Umbilical cord (tissue), 2 donors: Measurements from ENCODE around the gene COMP. TPM values are rescaled to one million over a fixed set of nuclear protein-coding genes. Genes with fewer than 3 reads are reported as not detected.

Experiments
- DNase-seq: peaks from one replicate; pipeline ENCODE4 v3.0.0-alpha.2; 2015; ENCODE audit warnings: low spot score
- total RNA-seq: library from RNA; depleted of rRNA; stranded (reverse); fragments of >200 nt; gene quantifications from one replicate; pipeline ENCODE4 v1.2.3, GENCODE V29; 2014; ENCODE audit warnings: low replicate concordance; ENCODE audit not compliant: insufficient read depth

COMP gene
- total RNA-seq, 1 donor from 2014 or later = 162 TPM

DNA sequence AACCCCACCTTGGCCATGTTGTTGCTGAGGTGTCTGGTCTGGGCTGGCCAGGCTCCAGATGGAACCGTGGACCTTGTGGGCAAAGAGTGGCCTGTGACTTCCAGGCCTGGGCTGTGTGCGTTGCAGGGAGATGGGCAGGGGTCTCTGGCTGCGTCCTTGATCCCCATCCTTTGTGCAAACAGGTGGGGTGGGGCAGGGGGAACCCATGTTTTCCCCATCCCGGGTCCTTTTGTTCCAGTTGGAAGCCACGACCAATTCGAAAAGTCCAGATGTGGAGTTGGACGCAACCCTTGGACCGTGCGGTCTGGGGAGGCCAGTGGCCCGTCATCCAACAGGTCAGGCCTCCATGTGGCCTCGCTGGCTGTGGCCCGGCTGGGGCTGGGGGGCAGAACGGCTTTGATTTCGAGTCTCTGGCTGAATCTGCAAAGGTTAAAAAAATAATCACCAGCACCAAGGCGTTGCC, 13.1 kb upstream of the COMP start:
- DNase-seq = no peak

DNA sequence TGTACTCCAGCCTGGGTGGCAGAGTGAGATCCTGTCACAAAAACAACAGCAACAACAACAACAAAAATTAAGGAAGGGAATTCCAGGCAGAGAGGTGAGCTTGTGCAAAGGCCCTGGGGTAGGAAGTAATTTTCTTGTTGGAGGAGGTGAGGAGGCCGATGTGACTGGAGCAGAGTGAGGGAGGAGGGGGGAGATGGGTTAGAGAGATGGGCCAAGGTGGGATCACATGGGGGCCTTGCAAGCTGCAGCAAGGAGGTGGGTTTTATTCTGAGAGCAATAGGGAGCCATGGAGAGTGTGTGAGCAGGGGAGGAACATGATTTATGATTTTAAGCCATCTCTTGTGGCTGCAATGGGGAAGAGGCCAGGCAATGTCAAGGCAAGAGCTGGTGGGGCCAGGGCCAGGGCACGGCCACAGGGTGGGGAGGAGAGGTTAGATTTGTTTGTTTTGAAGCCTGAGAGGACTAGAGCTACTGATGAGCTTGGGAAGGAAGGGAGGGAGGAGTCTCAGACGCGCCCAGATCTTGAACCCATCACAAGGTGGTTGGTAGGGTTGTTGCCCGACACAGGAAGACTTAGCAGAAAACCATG, 12.5 kb upstream of the COMP start:
- DNase-seq = no peak

DNA sequence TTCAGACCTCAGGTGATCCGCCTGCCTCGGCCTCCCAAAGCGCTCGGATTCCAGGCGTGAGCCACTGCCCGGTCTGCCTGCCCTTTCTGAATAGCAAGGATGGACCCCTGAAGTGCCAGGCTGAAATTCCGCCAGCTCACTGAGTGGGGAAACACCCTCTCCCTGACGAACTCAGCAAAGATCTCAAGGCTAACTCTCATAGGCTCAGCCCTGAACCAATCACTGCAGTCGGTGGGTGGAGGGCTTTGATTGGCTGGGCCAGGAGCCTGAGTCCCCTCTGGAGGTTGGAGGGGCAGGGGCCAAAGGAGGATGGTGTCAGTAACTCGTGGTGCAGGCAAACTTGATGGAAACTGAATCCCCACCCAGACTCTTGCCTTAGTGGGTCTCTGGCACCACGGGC, 11.2 kb upstream of the COMP start:
- no peak for DNase-seq

DNA sequence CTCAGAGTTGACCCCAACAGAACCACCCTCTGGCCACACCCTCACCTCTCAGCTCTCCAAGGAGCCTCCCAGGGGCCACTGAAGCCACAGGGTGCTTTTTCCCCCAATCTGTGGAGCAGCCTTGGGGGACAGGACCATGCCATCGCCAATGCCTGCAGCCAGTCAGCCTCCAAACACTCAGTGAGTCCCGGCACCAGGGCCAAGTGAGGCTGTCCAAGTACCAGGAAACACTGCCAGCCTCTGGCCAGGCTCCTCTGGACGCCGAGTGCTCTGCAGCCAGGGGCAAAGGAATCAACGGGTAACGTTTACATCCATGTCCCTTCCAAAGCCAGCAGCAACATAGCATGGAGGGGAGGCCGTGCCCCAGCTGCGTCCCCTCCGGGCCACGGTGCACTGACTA, 9.5 kb upstream of the COMP start:
- DNase-seq = no peak

DNA sequence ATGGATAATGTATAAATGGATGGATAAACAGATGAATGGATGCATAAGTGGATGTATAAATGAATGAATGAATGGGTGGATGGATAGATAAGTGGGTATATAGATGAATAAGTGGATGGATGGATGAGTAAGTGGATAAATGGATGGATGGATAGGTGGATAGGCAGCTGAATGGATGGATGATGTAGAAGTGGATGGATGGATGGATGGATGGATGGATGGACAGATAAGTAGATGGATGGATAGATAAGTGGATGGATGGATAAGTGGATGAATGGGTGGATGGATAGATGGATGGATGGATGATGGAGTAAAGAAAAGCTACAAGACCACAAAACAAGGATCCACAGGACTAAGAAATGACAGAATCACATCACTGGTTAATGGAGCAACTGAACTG, 9.0 kb upstream of the COMP start:
- no peak for DNase-seq

DNA sequence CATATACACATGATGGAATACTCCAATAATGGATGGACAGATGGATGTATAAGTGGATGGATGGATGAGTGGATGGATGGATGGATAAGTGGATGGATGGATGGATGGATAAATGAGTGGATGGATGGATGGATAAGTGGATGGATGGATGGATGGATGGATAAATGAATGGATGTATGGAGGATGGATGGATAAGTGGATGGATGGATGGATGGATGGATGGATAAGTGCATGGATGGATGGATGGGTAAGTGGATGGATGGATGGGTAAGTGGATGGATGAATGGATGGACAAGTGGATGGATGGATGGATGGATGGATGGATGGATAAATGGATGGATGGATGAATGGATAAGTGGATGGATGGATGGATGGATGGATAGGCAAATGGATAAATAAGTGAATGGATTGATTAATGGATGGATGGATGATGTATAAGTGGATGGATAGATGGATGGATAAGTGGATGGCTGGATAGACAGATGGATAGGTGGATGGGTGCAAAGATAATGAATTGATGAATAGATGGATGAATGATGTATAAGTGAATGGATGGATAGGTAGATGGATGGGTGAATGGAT, 8.4 kb upstream of the COMP start:
- no peak for DNase-seq

DNA sequence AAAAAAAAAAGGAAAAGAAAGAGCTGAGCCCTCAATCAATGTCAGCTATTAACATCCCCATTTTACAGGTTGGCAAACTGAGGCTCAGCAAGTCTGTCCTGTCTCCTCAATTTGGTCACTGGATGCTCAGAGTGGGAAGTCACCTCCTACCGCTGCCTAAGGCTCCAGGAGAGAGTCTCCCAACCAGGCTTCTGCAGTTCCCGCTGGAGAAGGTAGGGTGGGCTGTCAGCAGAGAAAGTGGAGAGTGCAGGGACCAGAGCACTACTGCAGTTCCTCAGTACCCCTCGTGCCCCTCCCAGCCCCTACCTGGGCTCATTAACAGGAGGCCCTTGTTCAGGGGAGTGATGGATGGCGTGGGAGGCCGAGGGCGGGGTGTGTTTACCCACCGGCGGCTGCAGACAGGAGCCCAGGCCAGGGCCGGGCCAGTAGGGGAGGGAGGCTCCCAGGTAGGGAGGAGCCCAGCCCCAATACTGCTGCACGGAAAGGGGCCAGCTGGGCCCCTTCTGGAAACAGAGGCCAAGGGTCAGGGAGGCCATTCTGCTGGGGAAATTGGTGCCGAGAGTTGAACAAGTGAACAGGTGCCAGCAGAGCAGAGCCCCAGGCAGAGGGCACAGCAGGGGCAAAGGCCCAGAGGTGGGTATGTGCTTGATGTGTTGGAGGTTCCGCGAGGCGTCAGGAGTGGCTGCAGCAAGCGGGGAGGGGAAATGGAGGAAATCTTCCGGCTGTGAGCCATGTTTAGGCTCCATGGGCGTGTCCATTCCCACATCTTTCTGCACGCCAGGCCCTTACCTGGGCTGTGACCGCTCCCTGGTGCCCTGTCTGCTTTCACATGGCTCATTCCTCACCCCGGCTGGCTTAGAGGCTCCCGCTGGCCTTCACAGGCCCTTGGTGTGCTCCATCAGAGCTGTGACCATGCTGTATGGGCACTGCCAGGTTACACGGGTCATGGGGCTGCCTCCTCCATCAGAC, 7.6 kb upstream of the COMP start:
- no peak for DNase-seq

DNA sequence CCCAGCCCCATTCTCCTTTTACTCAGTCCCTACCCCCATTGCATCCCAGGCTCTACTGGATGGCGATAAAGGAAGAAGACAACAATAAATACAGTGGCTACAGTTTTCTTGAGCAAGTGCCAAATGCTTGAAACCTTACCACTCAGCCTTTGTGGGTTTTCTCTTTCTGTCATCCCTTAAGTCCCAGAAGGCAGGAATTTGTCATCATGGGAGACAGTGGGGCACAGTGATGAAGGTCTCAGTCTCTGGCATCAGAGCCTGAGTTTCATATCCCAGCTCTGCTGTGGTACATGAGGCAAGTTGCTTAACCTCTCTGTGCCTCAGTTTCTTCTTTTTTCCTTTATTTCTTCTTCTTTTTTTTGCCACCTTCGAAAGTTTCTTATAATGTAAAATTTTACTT, 5.1 kb upstream of the COMP start:
- no peak for DNase-seq

DNA sequence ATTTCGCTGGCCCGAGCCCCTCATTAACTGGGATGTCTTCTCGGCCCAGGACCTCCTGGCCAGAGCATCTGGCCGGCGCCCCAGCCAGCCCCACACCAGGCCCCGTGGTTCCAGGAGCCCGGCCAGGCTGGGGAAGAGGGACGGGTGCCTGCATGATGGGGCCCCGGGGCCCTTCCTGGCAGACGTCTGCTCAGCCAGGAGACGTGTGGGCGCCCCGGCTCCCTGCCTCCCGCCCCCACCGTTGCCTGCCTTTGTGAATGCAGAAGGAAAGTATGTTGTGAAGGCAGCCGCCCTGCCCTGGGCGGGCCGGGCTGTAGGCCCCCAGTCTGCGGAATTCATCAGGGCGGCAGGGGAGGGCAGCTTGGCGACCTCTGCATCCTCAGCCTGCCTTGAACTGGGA, 4.4 kb upstream of the COMP start:
- peak; percentile 81 for DNase-seq

DNA sequence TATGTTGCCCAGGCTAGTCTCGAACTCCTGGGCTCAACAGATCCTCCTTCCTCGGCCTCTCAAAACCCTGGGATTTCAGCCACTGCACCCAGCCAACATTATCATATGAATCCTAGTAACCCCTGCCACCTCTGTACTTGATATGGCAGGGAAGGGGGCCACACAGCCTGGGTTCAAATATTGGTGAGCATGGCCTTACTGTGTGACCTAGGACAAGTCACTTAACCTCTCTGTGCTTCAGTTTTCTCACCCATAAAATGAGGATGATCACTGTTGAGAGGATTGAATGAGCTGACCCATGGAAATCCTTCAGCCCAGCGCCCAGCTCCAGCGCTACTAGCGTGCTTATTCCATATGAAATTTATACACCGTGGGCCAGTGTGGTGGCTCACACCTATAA, 3.6 kb upstream of the COMP start:
- no peak for DNase-seq

DNA sequence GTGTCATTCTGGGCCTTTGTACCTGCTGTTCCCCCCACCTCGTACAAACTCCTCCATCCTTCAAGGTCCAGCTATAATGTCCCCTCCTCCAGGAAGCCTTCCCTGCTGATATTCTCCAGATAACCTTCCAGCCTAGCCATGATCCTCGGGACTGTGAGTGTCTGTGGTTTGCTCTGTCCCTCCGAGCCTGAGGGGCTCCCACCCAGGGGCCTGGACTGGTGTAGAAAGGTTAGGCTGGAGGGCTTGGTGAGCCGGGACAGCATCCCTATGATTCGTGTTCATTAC, 2.9 kb upstream of the COMP start:
- no peak for DNase-seq

DNA sequence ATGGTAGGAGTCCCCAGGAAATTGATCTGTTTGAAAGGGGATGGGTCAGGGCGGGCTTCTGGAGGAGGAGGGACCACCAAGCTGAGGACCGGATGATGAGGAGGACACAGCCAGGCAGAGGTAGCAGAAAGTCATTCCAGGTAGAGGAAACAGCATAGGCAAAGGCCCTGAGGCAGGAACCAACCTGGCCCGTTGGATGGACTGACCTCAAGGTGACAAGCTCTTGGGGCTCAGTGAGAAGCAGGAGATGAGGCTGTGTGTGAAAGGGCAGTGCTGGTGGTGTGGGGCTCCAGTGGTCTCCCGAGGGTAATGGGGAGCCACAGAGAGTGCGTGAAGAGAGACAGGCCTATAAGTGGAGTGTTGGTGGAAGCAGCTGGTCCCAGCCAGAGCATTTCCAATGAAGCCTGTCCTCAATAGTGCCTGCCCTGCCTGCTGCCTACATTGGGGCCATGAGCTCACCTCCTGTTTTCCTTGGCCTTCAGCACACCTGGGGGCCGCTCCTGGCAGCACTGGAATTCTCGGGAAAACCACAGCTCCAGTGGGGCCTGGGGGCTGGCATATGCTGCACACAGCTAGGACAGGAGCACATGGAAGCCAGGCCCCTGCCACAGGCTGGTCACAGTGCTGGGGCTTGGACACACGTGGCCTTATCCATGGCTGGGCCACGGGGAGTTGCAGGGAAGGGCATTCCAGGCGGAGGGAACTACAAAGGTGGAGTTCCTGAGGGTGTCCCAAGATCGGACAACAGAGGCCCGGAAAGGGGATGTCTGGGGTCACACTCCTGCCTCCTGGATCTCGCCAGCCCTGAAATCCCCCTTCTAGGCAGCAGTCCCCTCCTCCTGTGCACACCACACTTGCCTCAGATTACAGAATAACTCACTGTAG, 2.3 kb upstream of the COMP start:
- no peak for DNase-seq

DNA sequence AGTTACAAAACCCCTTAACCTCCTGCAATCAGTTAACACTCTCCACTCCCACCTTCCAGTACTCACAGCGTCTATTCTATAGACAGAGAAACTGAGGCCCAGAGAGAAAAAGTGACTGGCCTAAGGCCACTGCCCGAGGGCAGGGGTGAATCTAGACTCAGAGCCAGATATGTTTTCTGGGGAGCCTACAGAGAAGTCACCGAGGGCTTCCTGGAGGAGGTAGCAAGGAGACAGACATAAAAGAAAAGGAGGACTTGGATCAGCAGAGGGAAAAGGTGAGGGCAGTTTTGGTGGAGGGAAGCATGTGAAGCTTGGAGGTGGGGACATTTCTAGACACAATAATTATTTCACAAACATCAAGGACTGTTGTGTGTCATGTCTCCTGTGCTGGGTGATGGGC, 1.6 kb upstream of the COMP start:
- DNase-seq = no peak

DNA sequence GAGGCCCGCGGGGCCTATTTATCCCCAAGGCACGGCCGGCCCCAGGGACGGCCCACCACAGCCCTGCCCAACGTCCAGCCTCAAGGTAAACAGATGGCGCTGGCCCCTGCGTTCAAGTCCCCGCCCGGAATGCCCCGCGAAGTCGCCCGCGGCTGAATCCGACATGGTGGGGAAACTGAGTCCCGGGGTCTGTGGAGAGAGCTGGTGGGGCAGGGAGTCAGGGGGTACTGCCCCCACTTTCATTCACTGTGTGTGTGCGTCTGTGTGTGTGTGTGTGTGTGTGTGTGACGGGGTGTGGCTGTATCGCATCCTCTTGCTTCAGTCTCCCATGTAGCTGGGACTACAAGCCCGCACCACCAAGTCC, 192 bp upstream of the COMP start:
- no peak for DNase-seq

DNA sequence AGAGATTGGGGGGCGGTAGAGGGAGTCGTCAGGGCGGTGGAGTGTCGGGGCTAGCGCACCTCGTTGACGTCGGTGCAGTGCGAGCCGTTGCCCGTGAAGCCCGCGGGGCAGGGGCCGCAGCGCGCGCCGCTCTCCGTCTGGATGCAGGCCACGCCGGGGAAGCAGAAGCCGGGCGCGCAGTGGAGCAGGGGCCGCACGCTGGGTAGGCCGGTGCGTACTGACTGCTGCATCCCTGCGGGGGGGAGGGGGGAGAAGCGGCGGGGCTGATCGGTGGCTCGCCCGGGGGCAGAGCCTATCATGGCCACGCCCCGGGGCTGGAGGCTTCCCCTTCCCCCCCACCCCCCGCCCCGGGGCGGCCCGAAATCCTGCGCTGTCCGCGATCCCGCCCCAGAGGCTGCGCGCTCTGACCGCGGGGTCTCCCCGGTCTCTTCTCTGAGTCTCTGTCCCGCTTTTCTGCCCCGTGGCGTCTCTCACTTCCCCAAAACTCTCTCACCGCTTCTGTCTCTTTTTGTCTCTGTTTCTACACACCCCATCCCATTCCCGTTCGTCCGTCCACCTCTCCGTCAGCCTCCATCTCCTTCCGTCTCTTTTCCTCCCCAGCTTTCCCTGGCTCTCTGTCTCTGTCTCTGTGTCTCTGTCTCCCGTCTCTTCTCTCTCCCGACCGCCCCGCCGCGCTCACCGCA, 1.1 kb downstream of the COMP start:
- DNase-seq = peak; percentile 26

DNA sequence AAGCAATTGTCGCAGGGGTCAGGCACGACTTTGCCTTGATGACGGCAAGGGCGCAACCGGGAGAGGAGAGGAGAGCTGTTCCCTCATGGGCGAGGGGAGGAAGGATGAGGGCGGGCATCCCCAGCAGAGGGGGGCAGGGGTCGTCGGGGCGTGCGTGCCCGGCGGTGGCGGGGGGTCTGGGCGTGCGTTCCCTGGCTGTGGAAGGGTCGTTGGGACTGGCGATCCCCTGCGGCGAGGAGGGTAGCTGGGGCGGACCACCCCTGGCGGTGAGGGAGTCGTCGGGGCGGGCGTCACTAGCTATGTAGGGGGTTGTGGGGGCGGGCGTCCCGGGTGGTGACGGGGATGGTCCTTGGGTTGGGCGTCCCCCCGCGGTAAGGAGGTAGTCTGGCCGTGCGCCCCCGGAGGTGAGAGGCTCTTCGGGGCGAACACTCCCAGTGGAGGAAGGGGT, 1.7 kb downstream of the COMP start:
- DNase-seq = no peak

DNA sequence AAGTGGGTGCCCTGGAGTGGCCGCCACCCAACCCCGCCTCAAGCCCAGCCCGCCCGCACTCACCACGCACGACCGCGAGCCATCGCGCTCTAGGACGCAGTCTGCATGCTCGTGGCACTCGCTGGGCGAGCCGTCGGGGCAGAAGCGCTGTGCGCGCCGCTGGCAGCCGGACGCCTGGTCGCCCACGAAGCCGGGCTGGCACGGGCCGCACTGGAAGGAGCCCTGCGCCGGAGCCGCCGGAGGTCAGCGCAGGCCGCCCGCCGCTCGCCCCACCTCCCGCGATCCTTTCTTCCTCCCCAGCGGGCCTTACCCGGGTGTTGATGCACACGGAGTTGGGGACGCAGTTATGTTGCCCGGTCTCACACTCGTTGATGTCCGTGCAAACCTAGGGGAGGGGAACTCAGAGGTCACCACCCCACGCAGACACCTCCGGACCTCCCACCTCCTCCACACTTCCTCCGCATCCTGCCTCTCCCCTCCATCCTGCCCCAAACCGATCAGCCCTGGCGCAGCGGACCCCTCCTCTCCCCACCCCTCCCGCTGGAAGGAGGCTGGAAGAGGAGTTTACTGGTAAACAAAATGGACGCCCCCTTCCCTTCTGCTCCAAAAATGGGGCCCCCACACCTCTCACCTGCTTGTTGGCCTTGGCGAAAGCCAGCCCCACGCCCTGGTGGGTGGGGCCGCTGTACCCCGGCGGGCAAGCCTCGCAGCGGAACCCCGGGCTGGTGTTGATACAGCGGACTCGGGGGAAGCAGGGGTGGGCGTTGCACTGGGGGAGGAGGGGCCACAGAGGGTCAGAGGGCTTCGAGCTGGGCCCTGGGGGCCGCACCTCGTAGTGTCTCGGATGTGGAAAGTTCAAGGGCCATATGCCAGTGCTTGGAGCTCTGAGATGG, 2.3 kb downstream of the COMP start:
- DNase-seq = no peak

DNA sequence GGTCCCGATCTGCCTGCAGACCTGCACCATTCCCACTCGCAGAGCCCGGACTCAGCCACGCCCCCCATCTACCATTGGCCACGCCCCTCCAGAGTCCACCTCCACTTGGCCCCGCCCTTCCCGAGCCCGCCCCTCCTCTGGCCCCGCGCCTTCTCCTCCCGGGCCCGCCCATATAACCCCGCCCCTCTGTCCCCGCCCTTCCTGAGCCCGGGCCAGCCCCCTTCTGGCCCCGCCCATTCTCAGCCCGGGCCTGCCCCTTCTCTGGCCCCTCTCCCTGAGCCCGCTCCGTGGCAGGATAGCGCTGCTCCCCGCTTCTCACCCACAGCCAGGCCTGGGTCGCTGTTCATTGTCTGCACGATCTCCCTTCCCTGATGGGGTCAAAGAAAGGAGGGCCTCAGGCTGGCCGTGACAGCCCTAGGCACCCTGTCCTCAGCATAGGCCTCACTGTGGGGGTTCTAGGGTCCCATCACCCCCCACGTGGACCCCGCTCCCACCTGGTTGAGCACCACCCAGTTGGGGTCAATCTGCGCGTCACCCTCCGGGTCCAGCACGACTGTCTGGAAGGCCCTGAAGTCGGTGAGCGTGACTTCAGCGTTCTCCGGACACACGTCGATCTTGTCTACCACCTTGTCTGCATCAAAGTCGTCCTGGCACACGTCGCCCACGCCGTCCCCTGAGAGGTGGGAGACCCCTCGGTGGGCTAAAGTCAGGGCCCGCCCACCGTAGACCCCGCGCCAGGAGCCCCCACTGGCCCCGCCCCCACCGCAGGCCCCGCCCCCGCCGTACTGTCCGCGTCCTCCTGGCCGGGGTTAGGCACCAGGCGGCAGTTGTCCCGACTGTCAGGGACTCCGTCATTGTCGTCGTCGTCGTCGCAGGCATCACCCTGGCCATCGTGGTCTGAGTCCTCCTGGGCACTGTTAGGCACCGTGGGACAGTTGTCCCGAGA, 5.7 kb downstream of the COMP start:
- DNase-seq = peak; percentile 55

DNA sequence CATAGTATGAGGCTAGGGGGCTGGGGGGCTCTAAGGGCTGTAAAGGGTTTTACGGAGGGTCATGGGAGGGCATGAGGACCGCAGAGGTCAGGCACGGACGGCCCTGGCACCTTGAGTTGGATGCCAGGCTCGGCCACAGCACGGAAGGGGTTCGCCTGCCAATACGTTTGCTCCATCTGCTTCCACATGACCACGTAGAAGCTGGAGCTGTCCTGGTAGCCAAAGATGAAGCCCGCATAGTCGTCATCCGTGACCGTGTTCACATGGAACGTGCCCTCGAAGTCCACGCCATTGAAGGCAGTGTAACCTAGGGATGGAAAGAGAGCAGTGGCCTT, 6.4 kb downstream of the COMP start:
- DNase-seq = no peak
